NCI-H345 treated with DMSO at 0.1 percent for 48 hours (cell line): ENCODE measurements around the gene DPF1.
"Not testable (repeated sequence)": the region's sequence is repeated elsewhere in the genome, so short reads cannot be mapped to it uniquely, and the experiment has no call there.

Source experiments
- DNase-seq: peaks from one replicate; lab custom pipeline; 2025; ENCODE audit not compliant: unreplicated experiment; lab: John Stamatoyannopoulos, UW

DPF1 gene

GRCh38 chr19:38250821-38251563, 27.0 kb upstream of the DPF1 start:
- no peak for DNase-seq

- no peak for DNase-seq
Observed at GRCh38 chr19:38250428-38250820, 26.4 kb upstream of the DPF1 start.

- DNase-seq: no peak
Observed at GRCh38 chr19:38248421-38248820, 24.4 kb upstream of the DPF1 start.

GRCh38 chr19:38247734-38248268, 23.8 kb upstream of the DPF1 start:
- DNase-seq: no peak

GRCh38 chr19:38247126-38247525, 23.1 kb upstream of the DPF1 start:
- DNase-seq: no peak

GRCh38 chr19:38245826-38246498, 21.9 kb upstream of the DPF1 start:
- no peak for DNase-seq

- DNase-seq: no peak
Observed at GRCh38 chr19:38243279-38243673, 19.3 kb upstream of the DPF1 start.

- DNase-seq: no peak
Observed at GRCh38 chr19:38239816-38240215, 15.8 kb upstream of the DPF1 start.

GRCh38 chr19:38234615-38235014, 10.6 kb upstream of the DPF1 start:
- no peak for DNase-seq

- DNase-seq: peak; percentile 86
Observed at GRCh38 chr19:38233740-38234251, 9.8 kb upstream of the DPF1 start.

- no peak for DNase-seq
Observed at GRCh38 chr19:38231918-38232317, 7.9 kb upstream of the DPF1 start.

- not testable (repeated sequence) for DNase-seq
Observed at GRCh38 chr19:38230506-38231133, 6.6 kb upstream of the DPF1 start.

- DNase-seq: peak; percentile 97
Observed at GRCh38 chr19:38229585-38230073, 5.6 kb upstream of the DPF1 start.

GRCh38 chr19:38228491-38229439, 4.7 kb upstream of the DPF1 start:
- no peak for DNase-seq

- DNase-seq: no peak
Observed at GRCh38 chr19:38228005-38228377, 4.0 kb upstream of the DPF1 start.

GRCh38 chr19:38227287-38228004, 3.4 kb upstream of the DPF1 start:
- DNase-seq: no peak

GRCh38 chr19:38224863-38225218, 819 bp upstream of the DPF1 start:
- DNase-seq: not testable (repeated sequence)

GRCh38 chr19:38223617-38224013, 407 bp downstream of the DPF1 start:
- DNase-seq: no peak

GRCh38 chr19:38223119-38223523, 901 bp downstream of the DPF1 start:
- DNase-seq: no peak
